Middle frontal gyrus (tissue), 1 donor: ENCODE data around the gene IRX3.

Experiments
- DNase-seq: peaks from one replicate; pipeline ENCODE4 v3.0.0-alpha.2; 2015; ENCODE audit warnings: low spot score; ENCODE audit errors: extremely low spot score

Gene IRX3

GRCh38 chr16:54286366-54287130 lies at the start of gene IRX3:
IRX3 (minus strand) TSS chr16:54286787; CDS start chr16:54286050, 737 bp downstream.
- no peak for DNase-seq

DNA sequence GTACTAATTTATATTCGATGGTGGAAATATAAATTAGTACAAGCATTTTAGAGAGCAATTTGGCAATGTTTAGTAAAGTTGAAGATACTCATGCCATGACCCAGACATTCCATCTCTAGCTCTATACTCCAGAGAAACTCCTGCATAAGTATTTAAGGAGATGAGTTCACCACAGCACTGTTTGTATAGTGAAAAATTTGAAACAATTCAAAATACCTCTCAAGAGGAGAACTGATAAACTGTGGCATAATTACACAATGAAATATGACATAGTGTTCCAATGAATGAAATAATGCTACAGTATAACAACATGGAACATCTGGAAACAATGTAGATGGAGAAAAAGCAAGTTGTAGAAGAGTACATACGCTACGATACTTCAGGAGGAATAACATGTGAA lies 48.6 kb upstream of the IRX3 start:
- DNase-seq = no peak

- DNase-seq = no peak
Measured at GRCh38 chr16:54334208-54334607, 47.6 kb upstream of the IRX3 start.

DNA sequence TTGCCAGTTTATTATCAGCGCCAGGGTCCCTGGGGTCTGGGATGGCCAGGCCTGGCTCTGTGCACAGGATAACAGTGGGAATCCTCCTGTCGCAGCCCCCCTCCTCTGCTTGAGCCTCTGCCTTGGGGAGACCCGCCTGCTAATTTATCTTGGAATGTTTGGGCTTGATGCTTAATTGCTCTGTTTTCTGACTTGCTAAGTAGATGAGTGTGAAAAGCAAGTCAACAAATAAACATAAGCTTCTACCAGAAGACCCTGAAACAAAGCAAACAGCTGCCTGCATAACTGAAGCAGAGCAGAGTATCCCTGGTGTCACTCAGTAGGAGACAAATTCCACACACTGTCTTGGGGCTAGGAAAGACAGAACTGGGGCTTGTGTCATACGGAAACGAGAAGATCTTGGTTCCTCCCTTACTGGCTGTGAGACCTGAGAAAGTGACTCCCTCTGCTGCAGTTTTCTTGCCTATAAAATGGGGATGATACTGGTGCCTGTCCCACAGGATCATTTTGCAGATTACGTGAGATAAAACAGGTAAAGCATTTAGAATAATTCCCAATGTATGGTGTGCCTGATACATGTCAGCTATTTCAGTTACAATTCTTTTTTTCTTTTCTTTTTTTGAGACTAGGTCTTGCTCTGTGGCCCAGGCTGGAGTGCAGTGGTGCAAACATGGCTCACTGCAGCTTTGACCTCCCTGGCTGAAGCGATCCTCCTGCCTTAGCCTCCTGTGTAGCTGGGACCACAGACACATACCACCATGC lies 44.8 kb upstream of the IRX3 start:
- DNase-seq = no peak

DNA sequence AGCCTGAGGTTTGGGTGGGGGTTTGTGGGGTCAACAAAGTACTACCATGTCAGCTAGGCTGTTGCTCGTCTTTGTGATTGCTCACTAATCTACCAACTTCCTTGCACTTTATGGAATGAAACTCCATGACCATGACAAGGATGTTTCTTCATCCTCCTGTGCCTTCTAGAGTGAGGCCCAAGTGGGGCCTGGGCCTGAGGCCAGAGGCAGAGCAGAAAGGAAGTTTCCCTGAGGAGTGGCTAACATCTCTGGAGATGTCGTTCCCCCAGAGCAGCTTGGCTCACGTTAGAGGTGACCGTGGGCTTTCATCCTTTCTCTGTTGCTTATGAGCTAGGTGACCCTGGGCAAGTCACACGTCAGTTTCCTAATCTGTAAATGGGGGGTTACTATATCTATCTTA lies 41.0 kb upstream of the IRX3 start:
- DNase-seq = no peak

GRCh38 chr16:54326266-54326662 lies 39.7 kb upstream of the IRX3 start:
- no peak for DNase-seq

DNA sequence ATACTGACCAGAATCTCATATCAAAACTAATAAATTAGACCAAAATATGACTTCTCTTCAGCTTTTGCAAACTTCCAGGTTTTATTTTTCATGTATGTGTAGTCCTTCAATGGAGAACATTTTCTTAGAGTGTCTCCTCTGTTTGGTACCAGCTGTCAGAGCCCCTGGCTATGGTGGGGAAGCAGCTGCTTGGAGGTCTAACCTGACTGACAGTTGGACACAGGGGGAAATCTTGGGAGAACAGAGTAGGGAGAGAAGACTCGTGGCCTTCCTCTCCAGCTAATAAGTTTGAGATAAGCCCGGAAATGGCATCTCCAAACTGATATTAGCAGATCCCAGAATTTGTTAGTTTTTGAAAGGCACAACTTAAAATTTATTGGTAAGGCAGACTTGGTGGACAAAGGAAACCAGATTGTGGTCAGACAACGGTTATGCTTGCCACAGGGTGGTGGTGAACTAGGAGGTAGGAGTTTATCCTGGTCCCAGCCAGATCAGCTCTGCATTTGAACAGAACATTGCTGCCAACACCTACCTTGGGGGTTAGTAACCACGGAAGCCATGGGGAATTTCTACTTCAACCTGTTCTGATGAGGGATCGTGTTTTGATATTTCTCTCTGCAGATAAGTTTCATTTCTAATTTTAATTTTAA lies 39.2 kb upstream of the IRX3 start:
- no peak for DNase-seq

GRCh38 chr16:54324716-54325115 lies 38.1 kb upstream of the IRX3 start:
- DNase-seq = no peak

DNA sequence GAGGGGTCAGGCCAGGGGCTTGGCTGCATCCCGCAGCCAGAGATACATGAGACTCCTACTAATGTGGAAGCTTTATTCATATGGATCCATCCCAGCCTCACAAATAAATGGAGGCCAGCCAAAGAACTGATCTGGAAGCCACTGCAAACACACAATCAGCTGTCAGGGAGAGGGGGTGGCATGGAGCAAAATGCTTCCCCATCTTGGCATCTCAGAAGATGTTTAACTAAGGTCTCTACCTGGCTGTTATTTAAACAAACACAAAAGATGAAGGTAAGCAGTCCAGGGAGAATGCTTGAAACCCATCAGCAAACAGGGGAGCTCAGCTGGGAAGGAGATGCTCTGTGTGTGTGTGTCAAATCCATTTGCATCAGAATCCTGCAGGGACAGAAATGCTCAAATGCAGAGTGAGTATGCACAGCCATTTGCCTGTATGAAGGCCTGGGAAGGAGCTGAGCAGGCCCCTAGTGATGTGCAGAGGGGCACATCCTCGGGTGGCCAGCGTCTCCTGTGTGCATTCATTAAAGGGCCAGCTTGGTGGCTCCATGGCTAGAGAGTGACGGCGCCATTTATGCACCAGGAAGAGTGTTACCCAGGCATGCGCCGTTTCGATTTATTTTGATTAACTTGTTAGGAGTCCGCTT lies 34.2 kb upstream of the IRX3 start:
- DNase-seq = no peak

DNA sequence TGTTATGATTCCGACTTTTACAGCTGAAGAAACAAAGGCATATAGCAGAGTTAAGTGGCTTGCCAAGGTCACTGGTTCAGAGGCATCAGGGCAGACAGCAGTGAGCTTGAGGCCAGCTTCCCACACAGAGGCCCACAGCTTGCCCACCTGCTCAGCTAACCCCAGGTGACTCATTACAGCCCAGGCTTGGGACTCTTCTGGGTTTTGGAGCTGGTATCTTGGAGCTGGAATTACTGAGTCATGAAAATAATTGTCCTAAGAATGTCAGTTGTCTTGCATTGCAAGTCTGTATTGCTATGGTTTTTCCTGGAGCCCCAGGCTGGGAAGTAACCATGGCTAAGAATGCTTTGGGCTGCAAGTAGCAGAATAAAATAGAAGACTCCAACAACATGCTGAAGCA lies 32.4 kb upstream of the IRX3 start:
- DNase-seq = no peak

GRCh38 chr16:54317101-54317611 lies 30.6 kb upstream of the IRX3 start:
- no peak for DNase-seq

DNA sequence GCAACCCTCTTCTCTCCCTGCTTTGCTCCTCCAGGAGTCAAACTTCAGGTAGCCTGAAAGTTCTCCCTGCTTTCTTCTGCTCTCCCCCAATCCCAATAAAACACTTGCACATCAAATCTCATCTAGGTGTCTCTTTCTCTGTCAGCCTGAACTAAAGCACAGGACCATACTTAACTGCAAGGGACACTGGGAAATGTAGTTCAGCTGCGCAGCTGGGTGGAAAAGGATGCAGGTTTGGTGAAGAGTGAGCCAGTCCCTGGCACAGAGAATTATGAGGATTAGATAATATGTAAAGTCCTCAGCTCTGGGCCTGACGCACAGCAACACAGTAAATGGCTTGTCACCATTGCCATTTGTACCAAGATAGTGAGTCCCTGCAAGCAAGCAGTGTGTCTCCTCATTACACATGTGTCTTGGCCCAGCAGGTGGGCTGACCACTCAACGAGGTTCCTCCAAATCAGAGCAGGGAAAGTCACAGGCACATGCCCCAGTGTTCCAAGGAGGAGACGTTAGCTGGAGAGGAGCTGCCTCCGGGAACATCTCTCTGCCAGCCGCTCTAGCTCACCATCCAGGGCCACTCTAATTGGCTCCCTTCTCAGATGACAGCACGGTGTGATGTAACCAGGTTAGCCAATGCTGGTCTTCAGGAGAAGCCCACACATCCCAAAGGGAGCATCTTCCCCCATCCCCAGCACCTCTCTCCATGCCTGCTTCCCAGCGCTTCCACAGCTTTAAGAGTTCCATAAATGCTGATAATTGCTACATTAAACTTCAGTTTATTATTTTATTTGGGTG lies 29.7 kb upstream of the IRX3 start:
- no peak for DNase-seq

DNA sequence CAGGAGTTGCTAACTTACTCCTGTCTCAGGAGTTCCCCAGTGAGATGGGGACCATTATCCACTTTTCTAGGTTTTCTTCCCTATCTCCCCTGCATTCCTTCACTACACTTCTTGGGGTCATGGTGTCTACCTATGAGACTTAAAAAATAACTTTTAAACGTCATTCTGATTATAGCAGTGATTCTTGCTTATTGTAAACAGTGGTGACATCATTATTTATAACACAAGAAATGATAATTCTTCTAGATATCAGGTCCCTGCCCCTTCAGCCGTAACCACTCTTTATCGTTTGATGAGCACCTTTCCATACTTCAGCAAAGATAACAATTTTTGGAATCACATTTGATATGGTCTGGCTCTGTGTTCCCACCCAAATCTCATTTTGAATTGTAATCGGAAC lies 27.2 kb upstream of the IRX3 start:
- DNase-seq = no peak

- DNase-seq = no peak
Measured at GRCh38 chr16:54312502-54312991, 26.0 kb upstream of the IRX3 start.

- no peak for DNase-seq
Measured at GRCh38 chr16:54309341-54309740, 22.8 kb upstream of the IRX3 start.

- DNase-seq = no peak
Measured at GRCh38 chr16:54305080-54305479, 18.5 kb upstream of the IRX3 start.

GRCh38 chr16:54303613-54304012 lies 17.0 kb upstream of the IRX3 start:
- no peak for DNase-seq

- no peak for DNase-seq
Measured at GRCh38 chr16:54297154-54297553, 10.6 kb upstream of the IRX3 start.

DNA sequence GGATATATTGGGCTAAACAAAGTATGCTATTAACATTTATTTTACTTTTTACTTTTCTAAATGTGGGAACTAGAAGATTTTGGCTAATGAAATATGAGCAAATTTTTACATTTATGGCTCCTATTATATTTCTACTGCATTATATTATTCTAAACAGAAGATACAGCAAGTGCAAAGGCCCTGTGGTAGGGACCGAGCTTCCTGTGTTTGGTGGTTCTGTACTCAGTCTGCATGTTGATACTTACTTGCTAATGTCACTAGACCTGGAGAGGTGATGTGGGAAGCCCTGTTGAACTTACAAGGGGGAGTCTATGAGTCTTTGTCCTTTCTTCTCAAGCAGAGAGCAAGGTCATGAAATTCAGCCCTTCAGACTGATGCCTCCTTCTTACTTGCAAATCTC lies 10.0 kb upstream of the IRX3 start:
- DNase-seq = no peak

- no peak for DNase-seq
Measured at GRCh38 chr16:54291656-54292487, 5.3 kb upstream of the IRX3 start.
